H1 (cell line): ENCODE data around the gene SYNPO. TPM values are rescaled to one million over a fixed set of nuclear protein-coding genes. Genes with fewer than 3 reads are reported as not detected.

ENCODE experiments used
- ASH2L ChIP-seq: fragments of 200-600, 300-600 bp; sonication (generic); IDR thresholded peaks from one replicate; pipeline ENCODE4 v1.7.1; 2017; ENCODE audit warnings: low read length
- ATF2 ChIP-seq: IDR thresholded peaks from 2 replicates; pipeline ENCODE4 v1.6.1; 2012; ENCODE audit warnings: low read length, inconsistent platforms
- ATF3 ChIP-seq: IDR thresholded peaks from 2 replicates; pipeline ENCODE4 v1.6.1; 2011; ENCODE audit warnings: low read depth, mild to moderate bottlenecking, low read length; ENCODE audit not compliant: insufficient read depth
- BRCA1 ChIP-seq: IDR thresholded peaks from 2 replicates; pipeline ENCODE4 v1.6.1; 2012; ENCODE audit warnings: low read depth, low read length, improper control_type of control experiment
- CBX8 ChIP-seq: fragments of 300-800, 300-1000 bp; sonication (generic); IDR thresholded peaks from 2 replicates; pipeline ENCODE4 v1.7.1; 2016; ENCODE audit warnings: low read depth, low read length, borderline replicate concordance
- CREB1 ChIP-seq: IDR thresholded peaks from 2 replicates; pipeline ENCODE4 v1.6.1; 2012; ENCODE audit warnings: inconsistent platforms
- CTCF ChIP-seq, 3 experiments: IDR thresholded peaks; 1 replicate in 2 of 3; 2 replicates in 1 of 3; pipeline versions ENCODE4 v1.5.1 to v1.6.1; 2011; ENCODE audit warnings: low read length in 3 of 3, mild to moderate bottlenecking in 3 of 3, inconsistent platforms in 2 of 3, low read depth in 1 of 3, moderate library complexity in 1 of 3; ENCODE audit not compliant: insufficient read depth in 1 of 3; ENCODE audit errors: control extremely low read depth in 1 of 3
- E2F6 ChIP-seq: IDR thresholded peaks from 2 replicates; pipeline ENCODE4 v1.6.1; 2012; ENCODE audit warnings: inconsistent platforms
- GABPA ChIP-seq: IDR thresholded peaks from 2 replicates; pipeline ENCODE4 v1.6.1; 2011; ENCODE audit warnings: mild to moderate bottlenecking, low read length, moderate library complexity, borderline replicate concordance; ENCODE audit not compliant: insufficient read depth
- GTF2F1 ChIP-seq: IDR thresholded peaks from 2 replicates; pipeline ENCODE4 v1.6.1; 2012; ENCODE audit warnings: low read depth, low read length, improper control_type of control experiment, borderline replicate concordance
- HDAC2 ChIP-seq, 2 experiments: fragments of 300-600 bp in 1 of 2; sonication (generic) in 1 of 2; IDR thresholded peaks; 2 replicates each; pipeline ENCODE4 v1.6.1; 2011 to 2012; ENCODE audit warnings: low read depth in 2 of 2, low read length in 2 of 2, mild to moderate bottlenecking in 2 of 2, moderate library complexity in 2 of 2, borderline replicate concordance in 1 of 2, inconsistent platforms in 1 of 2
- HDAC6 ChIP-seq: IDR thresholded peaks from one replicate; pipeline ENCODE4 v1.7.1; 2012; ENCODE audit warnings: low read depth, mild to moderate bottlenecking, inconsistent platforms, low read length, moderate library complexity
- PHF8 ChIP-seq: fragments of 200-600 bp; sonication (generic); conservative IDR thresholded peaks from 2 replicates; pipeline ENCODE4 v1.7.1; 2012; ENCODE audit warnings: low read depth, mild to moderate bottlenecking, inconsistent platforms, low read length, moderate library complexity
- POLR2AphosphoS5 ChIP-seq: IDR thresholded peaks from 2 replicates; pipeline ENCODE4 v1.6.1; 2011; ENCODE audit warnings: low read depth, low read length
- RXRA ChIP-seq: IDR thresholded peaks from 2 replicates; pipeline ENCODE4 v1.6.1; 2011; ENCODE audit warnings: low read depth, mild to moderate bottlenecking, low read length, moderate library complexity; ENCODE audit not compliant: insufficient read depth
- SIN3A ChIP-seq, 2 experiments: IDR thresholded peaks in 1 of 2; conservative IDR thresholded peaks in 1 of 2; 2 replicates each; pipeline ENCODE4 v1.6.1; 2011 to 2012; ENCODE audit warnings: low read length in 2 of 2, improper control_type of control experiment in 1 of 2, low read depth in 1 of 2, mild to moderate bottlenecking in 1 of 2
- SRF ChIP-seq: IDR thresholded peaks from 2 replicates; pipeline ENCODE4 v1.6.1; 2011; ENCODE audit warnings: mild to moderate bottlenecking, low read depth, low read length, moderate library complexity
- TCF12 ChIP-seq: IDR thresholded peaks from 2 replicates; pipeline ENCODE4 v1.6.1; 2011; ENCODE audit warnings: low read depth, mild to moderate bottlenecking, low read length
- polyA plus RNA-seq, 7 experiments: library from polyadenylated mRNA; depleted of rRNA in 3 of 7; stranded (reverse) in 5 of 7; unstranded in 2 of 7; fragments of >200 nt in 5 of 7; fragments of 200-250 nt in 2 of 7; gene quantifications; 1 replicate in 5 of 7; 2 replicates in 1 of 7; 4 replicates in 1 of 7; pipeline versions ENCODE4 v1.2.1 to v1.2.3, GENCODE V29; 2011 to 2013; ENCODE audit warnings: missing spikeins in 2 of 7, mixed read lengths in 2 of 7
- total RNA-seq: library from RNA; stranded (reverse); fragmentation: NEBNext Ultra II Directional; extraction: Animal tissue kit (Norgen Biotek cat#: 25700); gene quantifications from 2 replicates; pipeline ENCODE4 v1.2.1, GENCODE V29; 2021

SYNPO gene
- total and polyA plus RNA-seq, 2 of the 8 experiments (the other 6 are each of a cell fraction or from before 2014, with no cell fraction given) = 2.3 TPM

- TF ChIP-seq ATF3 = no peak
- TF ChIP-seq E2F6 = 0 out of 2 replicates have a peak, but pooled peaks have one; percentile 22
- peak; percentile 89 for TF ChIP-seq ASH2L
- TF ChIP-seq PHF8 = peak; percentile 65; the same call in 1 of the 2 replicates
- no peak for TF ChIP-seq GABPA
- no peak for TF ChIP-seq RXRA
- TF ChIP-seq HDAC6 = no peak
- peak; percentile 52 for TF ChIP-seq POLR2AphosphoS5
- TF ChIP-seq HDAC2 (IDR thresholded peaks at IDR 0.05; ENCODE audit: borderline replicate concordance in 1 of 2, low read depth in 2 of 2, low read length in 2 of 2) = no peak
- TF ChIP-seq ATF2 = no peak
- TF ChIP-seq SIN3A (conservative IDR thresholded peaks at IDR 0.05 in 1 of 2, IDR thresholded peaks at IDR 0.05 in 1 of 2; ENCODE audit: low read depth in 1 of 2, low read length in 2 of 2) = no peak; a peak in 1 of 4 replicates
- no peak for TF ChIP-seq CTCF (IDR thresholded peaks at IDR 0.05; ENCODE audit: control extremely low read depth in 1 of 3, insufficient read depth in 1 of 3, low read depth in 1 of 3, low read length in 3 of 3)
- no peak for TF ChIP-seq CREB1
- no peak for TF ChIP-seq BRCA1
- TF ChIP-seq GTF2F1 = no peak
- TF ChIP-seq SRF = no peak
- TF ChIP-seq CBX8 = no peak
- 0 out of 2 replicates have a peak, but pooled peaks have one; percentile 22 for TF ChIP-seq TCF12
Measured at GRCh38 chr5:150671509-150672236, 31.2 kb downstream of the SYNPO start (continued).
